Panc1 (cell line): ENCODE data around the gene WDR64. TPM values are rescaled to one million over a fixed set of nuclear protein-coding genes. Genes with fewer than 3 reads are reported as not detected.
"Not testable (repeated sequence)": the region's sequence is repeated elsewhere in the genome, so short reads cannot be mapped to it uniquely, and the experiment has no call there.

ENCODE experiments used
- ATAC-seq: fragments of 200-7000 bp; cut with Tn5 transposase; 2 replicates; pipeline ENCODE4 v1.9.1; 2020; ENCODE audit warnings: mild to moderate bottlenecking, moderate library complexity
- BruUV-seq: library from RNA; stranded (reverse); fragments of 400-500 nt; replicated peaks from 2 replicates; lab custom pipeline; 2021; lab: Mats Ljungman, UMichigan
- CTCF ChIA-PET: fragments of 300-600 bp; sonication (Branson Sonifier 250); formaldehyde crosslinking; loops from one replicate; lab custom pipeline; 2022; ENCODE audit warnings: antibody characterized with exemption; lab: Charles Lee
- POLR2A ChIA-PET: fragments of 300-600 bp; sonication (Branson Sonifier 250); formaldehyde crosslinking; loops from one replicate; lab custom pipeline; 2022; ENCODE audit warnings: antibody characterized with exemption; lab: Charles Lee
- DNase-seq: peaks from one replicate; pipeline ENCODE4 v3.0.0-alpha.2; 2010; ENCODE audit warnings: low read depth, low spot score
- H3K27ac ChIP-seq: 2 replicates; pipeline ENCODE4 v1.5.1; 2011; ENCODE audit warnings: mild to moderate bottlenecking, low read length, inconsistent platforms
- H3K27me3 ChIP-seq: fragments of 200-500 bp; sonication (Bioruptor generic); 2 replicates; pipeline ENCODE4 v1.6.0; 2014; ENCODE audit warnings: low read length, inconsistent platforms; ENCODE audit not compliant: control insufficient read depth, insufficient read depth
- H3K36me3 ChIP-seq: fragments of 200-500 bp; sonication (Bioruptor generic); 2 replicates; pipeline ENCODE4 v1.5.1; 2014; ENCODE audit warnings: inconsistent platforms, mild to moderate bottlenecking, low read length, moderate library complexity; ENCODE audit not compliant: control insufficient read depth, insufficient read depth
- H3K4me1 ChIP-seq: 2 replicates; pipeline ENCODE4 v1.5.1; 2011; ENCODE audit warnings: inconsistent platforms, mild to moderate bottlenecking, low read length, moderate library complexity; ENCODE audit not compliant: control insufficient read depth, insufficient read depth
- H3K4me3 ChIP-seq, 2 experiments: 2 replicates each; pipeline ENCODE4 v1.5.1; 2011 to 2012; ENCODE audit warnings: low read depth in 2 of 2, low read length in 2 of 2, mild to moderate bottlenecking in 2 of 2, inconsistent platforms in 1 of 2, moderate library complexity in 1 of 2
- H3K9me3 ChIP-seq: fragments of 200-500 bp; sonication (Bioruptor generic); 2 replicates; pipeline ENCODE4 v1.5.1; 2014; ENCODE audit warnings: low read depth, mild to moderate bottlenecking, inconsistent platforms, low read length, moderate library complexity; ENCODE audit not compliant: control insufficient read depth, insufficient read depth
- CTCF ChIP-seq: fragments of 450-650 bp; IDR thresholded peaks from 2 replicates; pipeline ENCODE4 v1.5.1; 2017; ENCODE audit warnings: mild to moderate bottlenecking
- POLR2AphosphoS5 ChIP-seq: IDR thresholded peaks from 2 replicates; pipeline ENCODE4 v1.6.1; 2012; ENCODE audit warnings: mild to moderate bottlenecking, low read depth, low read length, moderate library complexity
- REST ChIP-seq, 2 experiments: IDR thresholded peaks; 2 replicates each; pipeline ENCODE4 v1.6.1; 2011 to 2012; ENCODE audit warnings: low read depth in 2 of 2, control low read depth in 1 of 2, low read length in 1 of 2, mild to moderate bottlenecking in 1 of 2, moderate library complexity in 1 of 2; ENCODE audit not compliant: insufficient read depth in 1 of 2
- SIN3A ChIP-seq: IDR thresholded peaks from 2 replicates; pipeline ENCODE4 v1.6.1; 2012; ENCODE audit warnings: low read depth, mild to moderate bottlenecking, low read length, moderate library complexity, borderline replicate concordance; ENCODE audit not compliant: insufficient read depth
- TCF7L2 ChIP-seq: IDR thresholded peaks from 2 replicates; pipeline ENCODE4 v1.6.1; 2011; ENCODE audit warnings: mild to moderate bottlenecking, low read depth, low read length, inconsistent platforms
- in situ Hi-C: cut with HindIII; loops from 2 replicates; pipeline ENCODE4 v1.10.0; 2016; ENCODE audit warnings: low sequenced_read_pairs, low pct_unique_long_range_greater_than_20kb
- intact Hi-C: fragments of 100-400 bp; cut with micrococcal nuclease; formaldehyde crosslinking; loops from one replicate; pipeline ENCODE4 v1.10.0; 2022; ENCODE audit not compliant: unreplicated experiment
- total RNA-seq: library from RNA; stranded (reverse); gene quantifications from one replicate; pipeline ENCODE4 v1.2.1, GENCODE V29; 2021; ENCODE audit not compliant: unreplicated experiment

Gene WDR64
- total RNA-seq, 1 experiment from 2014 or later, result not detected

- H3K27me3 ChIP-seq, result no peaks in the 10 kb centered on the region
- no peaks in the 10 kb centered on the region for H3K36me3 ChIP-seq
- H3K4me3 ChIP-seq, result no peak overlapping the region
- intact Hi-C loops, result no loop called here
- peaks cover 4% of the 10 kb centered on the region; the same call in 1 of the 2 replicates for H3K4me1 ChIP-seq
- BruUV-seq, result no TSS peak
- no peak for ATAC-seq
- H3K27ac ChIP-seq, result no peak overlapping the region
- no peaks in the 10 kb centered on the region for H3K9me3 ChIP-seq
- ChIA-PET POLR2A (no interaction called here), CTCF (no interaction called here)
- TF ChIP-seq CTCF, result no peak
- no peak for TF ChIP-seq TCF7L2
- TF ChIP-seq REST (IDR thresholded peaks at IDR 0.05; ENCODE audit: insufficient read depth in 1 of 2, low read depth in 2 of 2, low read length in 1 of 2), result no peak
- TF ChIP-seq SIN3A, result no peak
- TF ChIP-seq POLR2AphosphoS5, result no peak
- in situ Hi-C loops, result no loop called here
- DNase-seq, result no peak
Observed at GRCh38 chr1:241701483-241702295, 49.6 kb downstream of the WDR64 start.

GRCh38 chr1:241702442-241703373 lies 50.6 kb downstream of the WDR64 start:
- no peak; the same call in 1 of the 2 replicates for ATAC-seq
- H3K9me3 ChIP-seq, result no peaks in the 10 kb centered on the region
- ChIA-PET CTCF (no interaction called here), POLR2A (no interaction called here)
- peaks cover 7% of the 10 kb centered on the region for H3K4me1 ChIP-seq
- in situ Hi-C loops, result no loop called here
- no peak overlapping the region for H3K4me3 ChIP-seq
- no peak for DNase-seq
- no peak overlapping the region for H3K27ac ChIP-seq
- BruUV-seq, result no TSS peak
- H3K27me3 ChIP-seq, result no peaks in the 10 kb centered on the region
- intact Hi-C loops, result no loop called here
- H3K36me3 ChIP-seq, result no peaks in the 10 kb centered on the region
- TF ChIP-seq TCF7L2 (no peak), SIN3A (no peak)

- H3K4me1 ChIP-seq, H3K27me3 ChIP-seq, BruUV-seq, H3K9me3 ChIP-seq, POLR2A ChIA-PET, H3K36me3 ChIP-seq, DNase-seq, H3K27ac ChIP-seq, ATAC-seq, intact Hi-C loops, in situ Hi-C loops, CTCF ChIA-PET, H3K4me3 ChIP-seq: not testable (repeated sequence)
Observed at GRCh38 chr1:241703739-241704138, 51.7 kb downstream of the WDR64 start.
